ENCODE data around the gene TTLL13. TPM values are rescaled to one million over a fixed set of nuclear protein-coding genes. Genes with fewer than 3 reads are reported as not detected.

The TTLL13 gene
- total and polyA plus RNA-seq, 7 experiments from 2014 or later, result 0.40 to 1.8 (median 0.63) TPM; not detected in 3

GRCh38 chr15:90240856-90241255 is 8.5 kb upstream of the TTLL13 start:
- ChIA-PET POLR2A (no interaction called here), CTCF (interaction anchor here (0.6 kb wide), 1 partner anchor 60 kb away, joined by 4 read pairs; no protein-coding TSS in a partner anchor)
- Histone ChIP-seq H3K4me3 (ENCODE audit: low read length) (no peak overlapping the region), H3K4me1 (ENCODE audit: control insufficient read depth in 2 of 2, insufficient read depth in 2 of 2, low read length in 2 of 2) (no peaks in the 10 kb centered on the region), H3K36me3 (ENCODE audit: control insufficient read depth in 2 of 3, insufficient read depth in 3 of 3, low read length in 3 of 3) (peaks cover 0 to 40% (median 8%) of the 10 kb centered on the region in 3 experiments), H3K27me3 (ENCODE audit: control insufficient read depth in 2 of 2, insufficient read depth in 2 of 2, low read length in 2 of 2) (no peaks in the 10 kb centered on the region), H3K9me3 (ENCODE audit: control insufficient read depth in 2 of 3, low read length in 3 of 3) (no peaks in the 10 kb centered on the region), H3K27ac (ENCODE audit: low read depth, low read length) (no peak overlapping the region)
- peaks cover 0 to 22% (median 10%) of the 10 kb centered on the region in 7 donors for H3K4me1 Mint-ChIP-seq
- peaks cover 3 to 21% (median 5%) of the 10 kb centered on the region in 5 donors for H3K36me3 Mint-ChIP-seq
- no peak for DNase-seq
- H3K27me3 Mint-ChIP-seq, result no peaks in the 10 kb centered on the region
- H3K4me3 Mint-ChIP-seq, result no peak overlapping the region
- H3K9me3 Mint-ChIP-seq, result no peaks in the 10 kb centered on the region
- intact Hi-C loops (cut with micrococcal nuclease), result no loop called here
- ATAC-seq, result no peak
- H3K27ac Mint-ChIP-seq, result no peak overlapping the region

GRCh38 chr15:90241343-90242192 is 7.8 kb upstream of the TTLL13 start:
- H3K36me3 ChIP-seq (ENCODE audit: control insufficient read depth in 2 of 3, insufficient read depth in 3 of 3, low read length in 3 of 3), result peaks cover 0 to 34% (median 8%) of the 10 kb centered on the region in 3 experiments
- H3K27me3 ChIP-seq (ENCODE audit: control insufficient read depth in 2 of 2, insufficient read depth in 2 of 2, low read length in 2 of 2), result no peaks in the 10 kb centered on the region
- H3K4me3 ChIP-seq (ENCODE audit: low read length), result no peak overlapping the region
- ATAC-seq (no peak), DNase-seq (no peak)
- intact Hi-C loops (cut with micrococcal nuclease), result no loop called here
- H3K27ac ChIP-seq (ENCODE audit: low read depth, low read length), result no peak overlapping the region
- Mint-ChIP-seq H3K9me3 (no peaks in the 10 kb centered on the region), H3K27ac (peak overlapping the region in 3 of 9 donors; percentile 12 to 67 (median 20)), H3K4me1 (peaks cover 0 to 17% (median 8%) of the 10 kb centered on the region in 7 donors), H3K36me3 (peaks cover 3 to 20% (median 5%) of the 10 kb centered on the region in 5 donors), H3K27me3 (no peaks in the 10 kb centered on the region), H3K4me3 (no peak overlapping the region)
- H3K9me3 ChIP-seq (ENCODE audit: control insufficient read depth in 2 of 3, low read length in 3 of 3), result no peaks in the 10 kb centered on the region
- CTCF ChIA-PET, result interaction anchor here (0.6 kb wide), 1 partner anchor 60 kb away, joined by 4 read pairs; no protein-coding TSS in a partner anchor
- POLR2A ChIA-PET, result interaction anchor here (0.6 kb wide), 1 partner anchor 8 kb away, joined by 3 read pairs; the partner anchor contains the start of gene TTLL13
- H3K4me1 ChIP-seq (ENCODE audit: control insufficient read depth in 2 of 2, insufficient read depth in 2 of 2, low read length in 2 of 2), result no peaks in the 10 kb centered on the region

GRCh38 chr15:90243943-90244639 is 5.3 kb upstream of the TTLL13 start:
- Histone ChIP-seq H3K4me3 (ENCODE audit: low read length) (no peak overlapping the region), H3K36me3 (ENCODE audit: control insufficient read depth in 2 of 3, insufficient read depth in 3 of 3, low read length in 3 of 3) (peaks cover 0 to 14% (median 0%) of the 10 kb centered on the region in 3 experiments), H3K4me1 (ENCODE audit: control insufficient read depth in 2 of 2, insufficient read depth in 2 of 2, low read length in 2 of 2) (no peaks in the 10 kb centered on the region), H3K9me3 (ENCODE audit: control insufficient read depth in 2 of 3, low read length in 3 of 3) (no peaks in the 10 kb centered on the region), H3K27me3 (ENCODE audit: control insufficient read depth in 2 of 2, insufficient read depth in 2 of 2, low read length in 2 of 2) (no peaks in the 10 kb centered on the region), H3K27ac (ENCODE audit: low read depth, low read length) (no peak overlapping the region)
- ATAC-seq (no peak), DNase-seq (no peak)
- Mint-ChIP-seq H3K27me3 (no peaks in the 10 kb centered on the region), H3K36me3 (peaks cover 0 to 9% (median 4%) of the 10 kb centered on the region in 5 donors), H3K27ac (peak overlapping the region in 4 of 9 donors; percentile 6 to 75 (median 36)), H3K4me3 (no peak overlapping the region), H3K4me1 (peaks cover 5 to 16% (median 9%) of the 10 kb centered on the region in 7 donors), H3K9me3 (no peaks in the 10 kb centered on the region)
- intact Hi-C loops (cut with micrococcal nuclease), result no loop called here
- ChIA-PET CTCF (interaction anchor here (0.6 kb wide), 1 partner anchor 13 kb away, joined by 3 read pairs; no protein-coding TSS in a partner anchor), POLR2A (interaction anchor here (0.8 to 2.9 kb wide), 4 partner anchors 9 to 22 kb away, joined by 3 to 14 read pairs (median 4); partner anchors contain the start of genes CIB1, GDPGP1 and NGRN)

GRCh38 chr15:90248789-90249202 is 560 bp upstream of the TTLL13 start:
- H3K27ac ChIP-seq (ENCODE audit: low read depth, low read length), result no peak overlapping the region
- no peaks in the 10 kb centered on the region for H3K9me3 ChIP-seq (ENCODE audit: control insufficient read depth in 2 of 3, low read length in 3 of 3)
- H3K4me1 Mint-ChIP-seq, result peaks cover 11 to 23% (median 16%) of the 10 kb centered on the region in 7 donors
- H3K4me3 ChIP-seq (ENCODE audit: low read length), result peak overlapping the region; percentile 54
- intact Hi-C loops (cut with micrococcal nuclease), result loop anchor here (1.0 kb wide), 2 partner anchors 14 to 17 kb away; partner anchors contain the start of genes GDPGP1 (in 2 of the 2) and NGRN (in 2 of the 2)
- no peaks in the 10 kb centered on the region for H3K4me1 ChIP-seq (ENCODE audit: control insufficient read depth in 2 of 2, insufficient read depth in 2 of 2, low read length in 2 of 2)
- H3K27me3 ChIP-seq (ENCODE audit: control insufficient read depth in 2 of 2, insufficient read depth in 2 of 2, low read length in 2 of 2), result no peaks in the 10 kb centered on the region
- H3K9me3 Mint-ChIP-seq, result no peaks in the 10 kb centered on the region
- H3K27ac Mint-ChIP-seq, result peak overlapping the region in 7 of 9 donors; percentile 21 to 90 (median 62)
- H3K4me3 Mint-ChIP-seq, result peak overlapping the region; percentile 13 to 88 (median 78)
- H3K27me3 Mint-ChIP-seq, result peaks cover 0 to 3% (median 0%) of the 10 kb centered on the region in 5 donors
- no peaks in the 10 kb centered on the region for H3K36me3 Mint-ChIP-seq
- H3K36me3 ChIP-seq (ENCODE audit: control insufficient read depth in 2 of 3, insufficient read depth in 3 of 3, low read length in 3 of 3), result no peaks in the 10 kb centered on the region
- POLR2A ChIA-PET, result interaction anchor here (0.6 to 4.1 kb wide), 7 partner anchors 7 to 683 kb away, joined by 3 to 34 read pairs (median 3); partner anchors contain the start of genes CIB1, GDPGP1 and NGRN
- DNase-seq (no peak), ATAC-seq (no peak)
- CTCF ChIA-PET, result interaction anchor here (0.7 to 0.9 kb wide), 3 partner anchors 31 to 271 kb away, joined by 3 to 8 read pairs (median 3); no protein-coding TSS in a partner anchor

GRCh38 chr15:90257776-90258175 is 8.4 kb downstream of the TTLL13 start:
- no peak for DNase-seq
- Mint-ChIP-seq H3K4me3 (no peak overlapping the region), H3K9me3 (no peaks in the 10 kb centered on the region), H3K27me3 (peaks cover 0 to 8% (median 0%) of the 10 kb centered on the region in 5 donors), H3K4me1 (peaks cover 0 to 8% (median 4%) of the 10 kb centered on the region in 7 donors), H3K36me3 (no peaks in the 10 kb centered on the region), H3K27ac (no peak overlapping the region)
- ChIA-PET CTCF (interaction anchor here (0.6 to 0.8 kb wide), 2 partner anchors 14 to 557 kb away, joined by 3 read pairs; no protein-coding TSS in a partner anchor), POLR2A (interaction anchor here (0.6 to 1.1 kb wide), 2 partner anchors 15 to 19 kb away, joined by 3 read pairs; no protein-coding TSS in a partner anchor)
- intact Hi-C loops (cut with micrococcal nuclease), result no loop called here
- no peaks in the 10 kb centered on the region for H3K27me3 ChIP-seq (ENCODE audit: control insufficient read depth in 2 of 2, insufficient read depth in 2 of 2, low read length in 2 of 2)
- H3K4me3 ChIP-seq (ENCODE audit: low read length), result no peak overlapping the region
- no peak overlapping the region for H3K27ac ChIP-seq (ENCODE audit: low read depth, low read length)
- no peak for ATAC-seq
- no peaks in the 10 kb centered on the region for H3K9me3 ChIP-seq (ENCODE audit: control insufficient read depth in 2 of 3, low read length in 3 of 3)
- no peaks in the 10 kb centered on the region for H3K4me1 ChIP-seq (ENCODE audit: control insufficient read depth in 2 of 2, insufficient read depth in 2 of 2, low read length in 2 of 2)
- no peaks in the 10 kb centered on the region for H3K36me3 ChIP-seq (ENCODE audit: control insufficient read depth in 2 of 3, insufficient read depth in 3 of 3, low read length in 3 of 3)

- Mint-ChIP-seq H3K27ac (peak overlapping the region in 1 of 9 donors; percentile 58), H3K36me3 (no peaks in the 10 kb centered on the region), H3K27me3 (peaks cover 0 to 8% (median 0%) of the 10 kb centered on the region in 5 donors), H3K4me1 (peaks cover 2 to 14% (median 4%) of the 10 kb centered on the region in 7 donors), H3K4me3 (no peak overlapping the region), H3K9me3 (no peaks in the 10 kb centered on the region)
- POLR2A ChIA-PET, result interaction anchor here (0.6 to 1.1 kb wide), 3 partner anchors 17 to 28 kb away, joined by 3 to 6 read pairs (median 3); partner anchors contain the start of genes CIB1 and GDPGP1
- H3K36me3 ChIP-seq (ENCODE audit: control insufficient read depth in 2 of 3, insufficient read depth in 3 of 3, low read length in 3 of 3), result no peaks in the 10 kb centered on the region
- H3K27me3 ChIP-seq (ENCODE audit: control insufficient read depth in 2 of 2, insufficient read depth in 2 of 2, low read length in 2 of 2), result no peaks in the 10 kb centered on the region
- H3K4me3 ChIP-seq (ENCODE audit: low read length), result no peak overlapping the region
- no peaks in the 10 kb centered on the region for H3K9me3 ChIP-seq (ENCODE audit: control insufficient read depth in 2 of 3, low read length in 3 of 3)
- DNase-seq (no peak), ATAC-seq (no peak)
- CTCF ChIA-PET, result no interaction called here
- no peak overlapping the region for H3K27ac ChIP-seq (ENCODE audit: low read depth, low read length)
- intact Hi-C loops (cut with micrococcal nuclease), result no loop called here
- H3K4me1 ChIP-seq (ENCODE audit: control insufficient read depth in 2 of 2, insufficient read depth in 2 of 2, low read length in 2 of 2), result peaks cover 3 to 5% of the 10 kb centered on the region in 2 donors
Measured at GRCh38 chr15:90259524-90259923, 10.2 kb downstream of the TTLL13 start.
